Hepatocyte (in vitro differentiated cells): ENCODE data around the gene MRPS27. TPM values are rescaled to one million over a fixed set of nuclear protein-coding genes. Genes with fewer than 3 reads are reported as not detected.

ENCODE experiments used
- DNase-seq: peaks from one replicate; pipeline ENCODE4 v3.0.0-alpha.2; 2016; ENCODE audit warnings: low spot score
- H2AFZ ChIP-seq: fragments of 200-600 bp; sonication (generic); 2 replicates; pipeline ENCODE4 v1.6.0; 2016; ENCODE audit warnings: antibody characterized with exemption, mild to moderate bottlenecking
- H3K27ac ChIP-seq: fragments of 200-600 bp; sonication (generic); 2 replicates; pipeline ENCODE4 v1.5.1; 2016; ENCODE audit warnings: mild to moderate bottlenecking
- H3K27me3 ChIP-seq: fragments of 200-600 bp; sonication (generic); 2 replicates; pipeline ENCODE4 v1.6.1; 2016
- H3K36me3 ChIP-seq: fragments of 200-600 bp; sonication (generic); replicated peaks from 2 replicates; pipeline ENCODE4 v1.5.1; 2016; ENCODE audit warnings: low read depth; ENCODE audit not compliant: insufficient read depth
- H3K4me1 ChIP-seq: fragments of 200-600 bp; sonication (generic); 2 replicates; pipeline ENCODE4 v1.5.1; 2016; ENCODE audit warnings: mild to moderate bottlenecking, moderate library complexity; ENCODE audit not compliant: insufficient read depth
- H3K4me2 ChIP-seq: fragments of 200-600 bp; sonication (generic); 2 replicates; pipeline ENCODE4 v1.6.0; 2016
- H3K4me3 ChIP-seq: fragments of 200-600 bp; sonication (generic); 2 replicates; pipeline ENCODE4 v1.5.1; 2016; ENCODE audit warnings: mild to moderate bottlenecking
- H3K79me2 ChIP-seq: fragments of 200-600 bp; sonication (generic); 2 replicates; pipeline ENCODE4 v1.6.0; 2017; ENCODE audit warnings: mild to moderate bottlenecking
- H3K9me2 ChIP-seq: fragments of 200-600 bp; sonication (generic); replicated peaks from 2 replicates; pipeline ENCODE4 v1.6.0; 2017; ENCODE audit warnings: mild to moderate bottlenecking; ENCODE audit not compliant: insufficient read depth
- H3K9me3 ChIP-seq: fragments of 200-600 bp; sonication (generic); 2 replicates; pipeline ENCODE4 v1.5.1; 2016; ENCODE audit warnings: low read depth, mild to moderate bottlenecking
- H4K20me1 ChIP-seq: fragments of 200-600 bp; sonication (generic); 2 replicates; pipeline ENCODE4 v1.6.0; 2016; ENCODE audit warnings: mild to moderate bottlenecking; ENCODE audit not compliant: insufficient read depth, poor library complexity, severe bottlenecking
- CTCF ChIP-seq: fragments of 200-600 bp; sonication (generic); IDR thresholded peaks from 2 replicates; pipeline ENCODE4 v1.5.1; 2016; ENCODE audit warnings: antibody characterized with exemption, mild to moderate bottlenecking; ENCODE audit not compliant: poor library complexity
- EZH2 ChIP-seq: fragments of 200-600 bp; sonication (generic); IDR thresholded peaks from 2 replicates; pipeline ENCODE4 v1.6.1; 2016; ENCODE audit warnings: antibody characterized with exemption, mild to moderate bottlenecking, borderline replicate concordance
- EZH2phosphoT487 ChIP-seq: fragments of 200-600 bp; sonication (generic); IDR thresholded peaks from one replicate; pipeline ENCODE4 v1.6.1; 2018; ENCODE audit warnings: antibody characterized with exemption, mild to moderate bottlenecking, low read depth, moderate library complexity; ENCODE audit not compliant: unreplicated experiment, severe bottlenecking
- WGBS: methylation state at CpG from one replicate; pipeline ENCODE4 v1.1.6; 2016; ENCODE audit warnings: low lambda C conversion rate; ENCODE audit errors: missing lambda C conversion rate; 5-methylcytosine and 5-hydroxymethylcytosine counted together
- polyA plus RNA-seq: library from polyadenylated mRNA; unstranded; fragments of >200 nt; fragmentation: Nextera tagmentation; extraction: Ambion mirVana; gene quantifications from 2 replicates; pipeline ENCODE4 v1.2.1, GENCODE V29; 2016
- total RNA-seq: library from RNA; depleted of rRNA; stranded (reverse); fragments of >200 nt; gene quantifications from 2 replicates; pipeline ENCODE4 v1.2.3, GENCODE V29; 2014

The MRPS27 gene
- total and polyA plus RNA-seq, 2 experiments from 2014 or later = 35.6 to 63.5 TPM

- Histone ChIP-seq H4K20me1 (no peaks in the 10 kb centered on the region), H3K79me2 (no peaks in the 10 kb centered on the region), H2AFZ (no peak overlapping the region), H3K27me3 (no peaks in the 10 kb centered on the region), H3K9me3 (no peaks in the 10 kb centered on the region), H3K27ac (no peak overlapping the region), H3K4me2 (no peak overlapping the region), H3K36me3 (no peaks in the 10 kb centered on the region), H3K4me3 (no peak overlapping the region), H3K4me1 (no peaks in the 10 kb centered on the region), H3K9me2 (no peaks in the 10 kb centered on the region)
- DNase-seq = no peak
- 96% methylated on average over 2 of the region's 2 CpGs for WGBS
- no peak for TF ChIP-seq EZH2
- no peak for TF ChIP-seq EZH2phosphoT487
- no peak for TF ChIP-seq CTCF
Observed at GRCh38 chr5:72188166-72188565, 131.9 kb downstream of the MRPS27 start.

DNA sequence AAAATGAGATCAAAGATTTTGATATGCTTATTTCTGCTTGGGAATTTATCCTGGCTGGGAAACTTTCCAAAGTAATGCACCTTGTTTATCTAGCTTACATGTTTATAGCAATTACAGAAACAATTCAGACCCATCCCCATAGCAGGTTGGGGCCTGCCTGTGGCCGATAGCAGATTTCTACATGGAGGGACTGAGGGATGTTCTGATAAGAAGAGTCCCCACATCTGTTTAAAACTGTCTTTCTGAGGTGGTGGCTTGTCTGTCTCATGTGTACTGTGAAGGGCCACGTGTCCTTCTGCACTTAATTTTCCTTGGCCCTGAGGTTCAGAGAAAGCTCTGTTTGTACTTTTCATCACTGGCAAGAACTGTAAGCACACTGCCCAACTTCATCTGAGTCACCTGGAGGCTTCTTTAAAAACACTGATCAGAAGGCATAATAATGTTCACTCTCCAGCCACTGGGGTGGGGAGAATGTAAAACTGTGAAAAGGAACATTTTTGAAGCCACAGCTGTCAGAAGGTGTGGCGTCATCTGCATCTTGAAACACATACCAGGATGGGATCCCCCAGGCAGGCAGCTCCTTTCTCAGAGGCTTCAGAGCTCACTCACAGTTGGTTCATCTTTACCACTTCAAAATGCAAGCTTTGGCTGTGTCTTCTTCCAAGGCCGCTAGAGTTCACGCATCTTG is 132.5 kb downstream of the MRPS27 start:
- Histone ChIP-seq H3K27me3 (no peaks in the 10 kb centered on the region), H3K36me3 (no peaks in the 10 kb centered on the region), H3K9me3 (no peaks in the 10 kb centered on the region), H3K27ac (no peak overlapping the region), H4K20me1 (no peaks in the 10 kb centered on the region), H2AFZ (no peak overlapping the region), H3K79me2 (no peaks in the 10 kb centered on the region), H3K4me2 (no peak overlapping the region), H3K4me3 (no peak overlapping the region), H3K4me1 (no peaks in the 10 kb centered on the region), H3K9me2 (no peaks in the 10 kb centered on the region)
- WGBS = 93% methylated on average over 5 of the region's 5 CpGs
- TF ChIP-seq EZH2phosphoT487 = no peak
- DNase-seq = no peak

DNA sequence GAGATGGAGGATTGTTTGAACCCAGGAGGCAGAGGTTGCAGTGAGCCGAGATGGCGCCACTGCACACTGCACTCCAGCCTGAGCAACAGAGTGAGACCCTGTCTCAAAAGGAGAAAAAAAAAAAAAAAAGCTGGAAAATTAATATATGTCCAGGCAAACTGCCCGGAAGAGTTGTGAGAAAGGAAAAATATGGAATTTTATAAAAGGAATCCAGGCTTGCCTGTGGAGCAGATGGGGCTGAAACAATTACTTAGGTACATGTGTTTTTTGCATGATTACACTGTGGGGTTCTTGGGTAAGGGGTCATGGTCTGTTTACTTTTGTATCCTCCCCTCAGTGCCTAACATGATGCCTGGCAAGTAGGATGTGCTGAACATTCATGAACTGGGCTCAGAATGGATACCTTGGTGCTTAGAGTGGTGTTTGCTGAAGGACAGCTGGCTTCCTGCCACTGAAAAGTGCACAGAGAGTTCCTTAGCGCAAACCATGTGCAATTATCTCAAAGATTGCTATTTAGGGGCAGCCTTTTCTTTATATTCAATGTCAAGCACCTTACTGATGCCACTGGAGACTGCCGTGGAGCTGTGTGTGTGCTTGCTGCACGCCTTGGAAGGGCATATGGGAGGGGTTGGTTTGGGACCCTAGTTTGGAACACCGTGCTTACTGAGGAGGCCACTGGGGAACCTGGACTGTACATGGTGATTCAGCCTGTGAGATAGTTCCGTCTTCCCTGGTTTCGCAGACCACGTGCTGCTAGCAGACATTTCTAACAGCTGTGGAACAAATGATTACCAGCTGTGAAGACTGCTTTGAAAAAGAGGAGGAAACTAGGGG is 134.3 kb downstream of the MRPS27 start:
- no peaks in the 10 kb centered on the region for H3K9me2 ChIP-seq
- no peak for DNase-seq
- H3K4me3 ChIP-seq = no peak overlapping the region
- no peak for TF ChIP-seq EZH2phosphoT487
- whole genome bisulfite sequencing = 86% methylated on average over 10 of the region's 10 CpGs
- no peaks in the 10 kb centered on the region for H4K20me1 ChIP-seq
- H3K4me1 ChIP-seq = no peaks in the 10 kb centered on the region
- no peaks in the 10 kb centered on the region for H3K9me3 ChIP-seq
- H2AFZ ChIP-seq = no peak overlapping the region
- no peaks in the 10 kb centered on the region for H3K79me2 ChIP-seq
- H3K27me3 ChIP-seq = no peaks in the 10 kb centered on the region
- H3K36me3 ChIP-seq = no peaks in the 10 kb centered on the region
- H3K27ac ChIP-seq = no peak overlapping the region
- no peak overlapping the region for H3K4me2 ChIP-seq

GRCh38 chr5:72184408-72184807 is 135.6 kb downstream of the MRPS27 start:
- Histone ChIP-seq H2AFZ (no peak overlapping the region), H3K36me3 (no peaks in the 10 kb centered on the region), H3K4me2 (no peak overlapping the region), H3K27me3 (no peaks in the 10 kb centered on the region), H3K4me3 (no peak overlapping the region), H3K27ac (no peak overlapping the region), H3K4me1 (no peaks in the 10 kb centered on the region), H3K9me3 (no peaks in the 10 kb centered on the region), H4K20me1 (no peaks in the 10 kb centered on the region), H3K79me2 (no peaks in the 10 kb centered on the region), H3K9me2 (no peaks in the 10 kb centered on the region)
- TF ChIP-seq EZH2phosphoT487 (no peak), EZH2 (no peak), CTCF (no peak)
- no peak for DNase-seq
- WGBS = 95% methylated on average over 3 of the region's 3 CpGs
